ENCODE results near the gene OR2M3. TPM values are rescaled to one million over a fixed set of nuclear protein-coding genes. Genes with fewer than 3 reads are reported as not detected.
"Not testable (repeated sequence)": the region's sequence is repeated elsewhere in the genome, so short reads cannot be mapped to it uniquely, and the experiment has no call there.

OR2M3 gene
- total and polyA plus RNA-seq, 4 donors = 0.05 to 0.40 (median 0.07) TPM

DNA sequence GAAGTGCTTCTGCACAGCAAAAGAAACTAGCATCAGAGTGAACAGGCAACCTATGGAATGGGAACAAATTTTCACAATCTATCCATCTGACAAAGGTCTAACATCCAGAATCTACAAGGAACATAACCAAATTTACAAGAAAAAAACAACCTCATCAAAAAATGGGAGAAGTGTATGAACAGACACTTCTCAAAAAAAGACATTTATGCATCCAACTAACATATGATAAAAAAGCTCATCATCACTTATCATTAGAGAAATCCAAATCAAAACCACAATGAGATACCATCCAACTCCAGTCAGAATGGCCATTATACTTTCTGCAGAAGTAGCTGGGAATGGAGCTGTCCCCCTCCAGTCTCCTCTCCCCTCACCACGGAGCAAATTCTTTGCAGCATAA, 2.9 kb upstream of the OR2M3 start:
- WGBS (ENCODE audit: insufficient coverage) = no CpG with 5 or more reads among the region's 1 CpG
- no peak overlapping the region for H3K4me3 ChIP-seq (ENCODE audit: low read depth, low read length)
- no peaks in the 10 kb centered on the region for H3K4me1 ChIP-seq (ENCODE audit: control insufficient read depth, insufficient read depth, low read length)
- no peak overlapping the region for H3K27ac ChIP-seq (ENCODE audit: low read depth, low read length)
- no peaks in the 10 kb centered on the region for H3K27me3 ChIP-seq (ENCODE audit: control insufficient read depth, insufficient read depth, low read length)
- no peaks in the 10 kb centered on the region for H3K36me3 ChIP-seq (ENCODE audit: control insufficient read depth, insufficient read depth, low read length)
- H3K9me3 ChIP-seq (ENCODE audit: control insufficient read depth, insufficient read depth, low read length) = no peaks in the 10 kb centered on the region
- DNase-seq (ENCODE audit: low read depth in 4 of 6, low spot score in 6 of 6) = no peak

GRCh38 chr1:248215880-248216279, 18.8 kb downstream of the OR2M3 start:
- WGBS (ENCODE audit: insufficient coverage) = no CpG with 5 or more reads among the region's 1 CpG
- no peak overlapping the region for H3K4me3 ChIP-seq (ENCODE audit: low read depth, low read length)

GRCh38 chr1:248225537-248225936, 28.5 kb downstream of the OR2M3 start:
- H3K36me3 ChIP-seq (ENCODE audit: control insufficient read depth, insufficient read depth, low read length) = no peaks in the 10 kb centered on the region
- no peaks in the 10 kb centered on the region for H3K27me3 ChIP-seq (ENCODE audit: control insufficient read depth, insufficient read depth, low read length)
- no peaks in the 10 kb centered on the region for H3K4me1 ChIP-seq (ENCODE audit: control insufficient read depth, insufficient read depth, low read length)
- no peak overlapping the region for H3K4me3 ChIP-seq (ENCODE audit: low read depth, low read length)
- no peak overlapping the region for H3K27ac ChIP-seq (ENCODE audit: low read depth, low read length)
- peaks cover 2% of the 10 kb centered on the region for H3K9me3 ChIP-seq (ENCODE audit: control insufficient read depth, insufficient read depth, low read length)
- no CpG with 5 or more reads among the region's 1 CpG for WGBS (ENCODE audit: insufficient coverage)
- no peak for DNase-seq (ENCODE audit: low read depth in 4 of 6, low spot score in 6 of 6)

More at GRCh38 chr1:248215880-248216279, 18.8 kb downstream of the OR2M3 start:
- no peaks in the 10 kb centered on the region for H3K4me1 ChIP-seq (ENCODE audit: control insufficient read depth, insufficient read depth, low read length)
- H3K27me3 ChIP-seq (ENCODE audit: control insufficient read depth, insufficient read depth, low read length) = no peaks in the 10 kb centered on the region
- no peak for DNase-seq (ENCODE audit: low read depth in 4 of 6, low spot score in 6 of 6)
- H3K27ac ChIP-seq (ENCODE audit: low read depth, low read length) = no peak overlapping the region
- H3K36me3 ChIP-seq (ENCODE audit: control insufficient read depth, insufficient read depth, low read length) = no peaks in the 10 kb centered on the region
- peaks cover 3% of the 10 kb centered on the region for H3K9me3 ChIP-seq (ENCODE audit: control insufficient read depth, insufficient read depth, low read length)

GRCh38 chr1:248229360-248229908, 32.4 kb downstream of the OR2M3 start:
- Histone ChIP-seq H3K36me3 (ENCODE audit: control insufficient read depth, insufficient read depth, low read length) (no peaks in the 10 kb centered on the region), H3K4me1 (ENCODE audit: control insufficient read depth, insufficient read depth, low read length) (no peaks in the 10 kb centered on the region), H3K27ac (ENCODE audit: low read depth, low read length) (no peak overlapping the region), H3K9me3 (ENCODE audit: control insufficient read depth, insufficient read depth, low read length) (peaks cover 2% of the 10 kb centered on the region), H3K4me3 (ENCODE audit: low read depth, low read length) (no peak overlapping the region), H3K27me3 (ENCODE audit: control insufficient read depth, insufficient read depth, low read length) (no peaks in the 10 kb centered on the region)
- 71% methylated on average over 6 of the region's 6 CpGs for WGBS (ENCODE audit: insufficient coverage)
- DNase-seq (ENCODE audit: low read depth in 4 of 6, low spot score in 6 of 6) = no peak

GRCh38 chr1:248231117-248231516, 34.1 kb downstream of the OR2M3 start, which contains the start of gene OR2M4:
Gene OR2M4, plus strand, starts transcription at chr1:248231417. Its CDS starts 7,512 bp downstream, at chr1:248238929.
- Histone ChIP-seq H3K27ac (ENCODE audit: low read depth, low read length) (no peak within 1 kb of the TSS), H3K4me1 (ENCODE audit: control insufficient read depth, insufficient read depth, low read length) (no peaks in the 10 kb centered on the region), H3K36me3 (ENCODE audit: control insufficient read depth, insufficient read depth, low read length) (no peaks in the 10 kb centered on the region), H3K4me3 (ENCODE audit: low read depth, low read length) (no peak within 1 kb of the TSS), H3K9me3 (ENCODE audit: control insufficient read depth, insufficient read depth, low read length) (peaks cover 2% of the 10 kb centered on the region), H3K27me3 (ENCODE audit: control insufficient read depth, insufficient read depth, low read length) (no peaks in the 10 kb centered on the region)
- WGBS (ENCODE audit: insufficient coverage) = no CpG with 5 or more reads among the region's 2 CpGs
- no peak for DNase-seq (ENCODE audit: low read depth in 4 of 6, low spot score in 6 of 6)

DNA sequence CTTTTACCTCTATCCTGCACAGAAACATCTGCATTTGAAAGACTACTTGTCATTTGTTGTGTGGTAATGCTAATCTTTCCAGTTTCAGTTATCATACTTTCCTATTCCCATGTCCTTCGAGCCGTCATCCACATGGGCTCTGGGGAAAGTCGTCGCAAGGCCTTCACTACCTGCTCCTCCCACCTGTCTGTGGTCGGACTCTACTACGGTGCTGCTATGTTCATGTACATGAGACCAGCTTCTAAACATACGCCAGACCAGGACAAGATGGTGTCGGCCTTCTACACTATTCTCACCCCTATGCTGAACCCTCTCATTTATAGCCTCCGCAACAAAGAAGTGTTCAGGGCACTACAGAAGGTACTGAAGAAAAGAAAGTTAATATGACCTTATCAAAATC, 42.4 kb downstream of the OR2M3 start:
- Histone ChIP-seq H3K4me1 (ENCODE audit: control insufficient read depth, insufficient read depth, low read length) (no peaks in the 10 kb centered on the region), H3K9me3 (ENCODE audit: control insufficient read depth, insufficient read depth, low read length) (no peaks in the 10 kb centered on the region), H3K36me3 (ENCODE audit: control insufficient read depth, insufficient read depth, low read length) (no peaks in the 10 kb centered on the region), H3K4me3 (ENCODE audit: low read depth, low read length) (no peak overlapping the region), H3K27me3 (ENCODE audit: control insufficient read depth, insufficient read depth, low read length) (no peaks in the 10 kb centered on the region), H3K27ac (ENCODE audit: low read depth, low read length) (no peak overlapping the region)
- WGBS (ENCODE audit: insufficient coverage) = 92% methylated on average over 6 of the region's 9 CpGs
- no peak for DNase-seq (ENCODE audit: low read depth in 4 of 6, low spot score in 6 of 6)

- Histone ChIP-seq H3K27me3 (ENCODE audit: control insufficient read depth, insufficient read depth, low read length) (no peaks in the 10 kb centered on the region), H3K36me3 (ENCODE audit: control insufficient read depth, insufficient read depth, low read length) (no peaks in the 10 kb centered on the region), H3K9me3 (ENCODE audit: control insufficient read depth, insufficient read depth, low read length) (no peaks in the 10 kb centered on the region), H3K27ac (ENCODE audit: low read depth, low read length) (no peak overlapping the region), H3K4me1 (ENCODE audit: control insufficient read depth, insufficient read depth, low read length) (no peaks in the 10 kb centered on the region), H3K4me3 (ENCODE audit: low read depth, low read length) (no peak overlapping the region)
- 4% methylated on average over 8 of the region's 14 CpGs for WGBS (ENCODE audit: insufficient coverage)
- peak in 2 of 6 donors; percentile 9 to 10 for DNase-seq (ENCODE audit: low read depth in 4 of 6, low spot score in 6 of 6)
Observed at GRCh38 chr1:248243204-248243603, 46.1 kb downstream of the OR2M3 start.

DNA sequence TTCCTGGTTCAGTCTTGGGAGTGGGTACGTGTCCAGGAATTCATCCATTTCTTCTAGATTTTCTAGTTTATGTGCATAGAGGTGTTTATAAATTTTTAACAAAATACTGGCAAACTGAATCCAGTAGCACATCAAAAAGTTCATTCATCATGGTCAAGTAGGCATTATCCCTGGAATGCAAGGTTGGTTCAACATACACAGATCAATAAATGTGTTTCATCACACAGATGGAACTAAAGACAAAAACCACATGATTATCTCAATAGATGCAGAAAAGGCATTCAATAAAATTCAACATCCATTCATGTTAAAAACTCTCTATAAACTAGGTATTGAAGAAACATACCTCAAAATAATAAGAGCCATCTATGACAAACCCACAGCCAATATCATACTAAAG, 62.2 kb downstream of the OR2M3 start:
- not testable (repeated sequence) for H3K27me3 ChIP-seq (ENCODE audit: control insufficient read depth, insufficient read depth, low read length); H3K36me3 ChIP-seq (ENCODE audit: control insufficient read depth, insufficient read depth, low read length); H3K4me3 ChIP-seq (ENCODE audit: low read depth, low read length); H3K4me1 ChIP-seq (ENCODE audit: control insufficient read depth, insufficient read depth, low read length); H3K9me3 ChIP-seq (ENCODE audit: control insufficient read depth, insufficient read depth, low read length); DNase-seq (ENCODE audit: low read depth in 4 of 6, low spot score in 6 of 6); H3K27ac ChIP-seq (ENCODE audit: low read depth, low read length)
- WGBS (ENCODE audit: insufficient coverage) = no CpG with 5 or more reads among the region's 1 CpG

Other genes starting within 250 kb of the OR2M3 start
- 1 to 10 TPM in 1 of 2 donors, under 1 TPM in 1; 0.44 to 1.2 TPM for gene OR2L8, start 248.4 kb upstream of the OR2M3 start, total RNA-seq
- not detected for gene OR2L8, start 248.4 kb upstream of the OR2M3 start, polyA plus RNA-seq (ENCODE audit: insufficient read length in 2 of 2)
- 1 to 10 TPM in 1 of 2 donors, under 1 TPM in 1; 0.44 to 1.1 TPM for gene OR2AK2, start 232.0 kb upstream of the OR2M3 start, total RNA-seq
- not detected for gene OR2AK2, start 232.0 kb upstream of the OR2M3 start, polyA plus RNA-seq (ENCODE audit: insufficient read length in 2 of 2)
- under 1 TPM; 0.17 to 0.89 TPM for gene OR2L5, start 183.6 kb upstream of the OR2M3 start, total RNA-seq
- gene OR2L5, start 183.6 kb upstream of the OR2M3 start, polyA plus RNA-seq (ENCODE audit: insufficient read length in 2 of 2) = under 1 TPM in 1 of 2 donors, not detected in 1; 0.09 TPM
- under 1 TPM; 0.39 to 0.50 TPM for gene OR2L2, start 167.2 kb upstream of the OR2M3 start, total RNA-seq
- gene OR2L2, start 167.2 kb upstream of the OR2M3 start, polyA plus RNA-seq (ENCODE audit: insufficient read length in 2 of 2) = under 1 TPM; 0.27 to 0.44 TPM
- under 1 TPM; 0.11 to 0.79 TPM for gene OR2L3, start 150.4 kb upstream of the OR2M3 start, total RNA-seq
- under 1 TPM; 0.24 to 0.42 TPM for gene OR2L3, start 150.4 kb upstream of the OR2M3 start, polyA plus RNA-seq (ENCODE audit: insufficient read length in 2 of 2)
- 1 to 10 TPM in 1 of 2 donors, under 1 TPM in 1; 0.94 to 2.6 TPM for gene OR2L13, start 102.1 kb upstream of the OR2M3 start, total RNA-seq
- 1 to 10 TPM; 5.8 to 6.4 TPM for gene OR2L13, start 102.1 kb upstream of the OR2M3 start, polyA plus RNA-seq (ENCODE audit: insufficient read length in 2 of 2)
- gene OR2M5, start 52.1 kb upstream of the OR2M3 start, total RNA-seq = not detected
- gene OR2M5, start 52.1 kb upstream of the OR2M3 start, polyA plus RNA-seq (ENCODE audit: insufficient read length in 2 of 2) = not detected
- under 1 TPM; 0.17 to 0.40 TPM for gene OR2M2, start 22.4 kb upstream of the OR2M3 start, total RNA-seq
- gene OR2M2, start 22.4 kb upstream of the OR2M3 start, polyA plus RNA-seq (ENCODE audit: insufficient read length in 2 of 2) = not detected
- under 1 TPM; 0.11 to 0.40 TPM for gene OR2M4, start 34.2 kb downstream of the OR2M3 start, total RNA-seq
- gene OR2M4, start 34.2 kb downstream of the OR2M3 start, polyA plus RNA-seq (ENCODE audit: insufficient read length in 2 of 2) = under 1 TPM; 0.17 to 0.39 TPM
- gene OR2T33, start 80.7 kb downstream of the OR2M3 start, total RNA-seq = under 1 TPM in 1 of 2 donors, not detected in 1; 0.11 TPM
- under 1 TPM; 0.24 to 0.41 TPM for gene OR2T33, start 80.7 kb downstream of the OR2M3 start, polyA plus RNA-seq (ENCODE audit: insufficient read length in 2 of 2)
- not detected for gene OR2T12, start 106.2 kb downstream of the OR2M3 start, total RNA-seq
- gene OR2T12, start 106.2 kb downstream of the OR2M3 start, polyA plus RNA-seq (ENCODE audit: insufficient read length in 2 of 2) = under 1 TPM in 1 of 2 donors, not detected in 1; 0.05 TPM
- not detected for gene OR2M7, start 127.3 kb downstream of the OR2M3 start, total RNA-seq
- not detected for gene OR2M7, start 127.3 kb downstream of the OR2M3 start, polyA plus RNA-seq (ENCODE audit: insufficient read length in 2 of 2)
- gene OR14C36, start 151.5 kb downstream of the OR2M3 start, total RNA-seq = not detected
- gene OR14C36, start 151.5 kb downstream of the OR2M3 start, polyA plus RNA-seq (ENCODE audit: insufficient read length in 2 of 2) = not detected
- gene OR2T4, start 164.4 kb downstream of the OR2M3 start, total RNA-seq = not detected
- not detected for gene OR2T4, start 164.4 kb downstream of the OR2M3 start, polyA plus RNA-seq (ENCODE audit: insufficient read length in 2 of 2)
- gene OR2T6, start 178.5 kb downstream of the OR2M3 start, total RNA-seq = under 1 TPM in 1 of 2 donors, not detected in 1; 0.20 TPM
- gene OR2T6, start 178.5 kb downstream of the OR2M3 start, polyA plus RNA-seq (ENCODE audit: insufficient read length in 2 of 2) = under 1 TPM; 0.10 to 0.12 TPM
- gene OR2T1, start 205.8 kb downstream of the OR2M3 start, total RNA-seq = not detected
- gene OR2T1, start 205.8 kb downstream of the OR2M3 start, polyA plus RNA-seq (ENCODE audit: insufficient read length in 2 of 2) = not detected
- not detected for gene OR2T2, start 248.4 kb downstream of the OR2M3 start, total RNA-seq
- not detected for gene OR2T2, start 248.4 kb downstream of the OR2M3 start, polyA plus RNA-seq (ENCODE audit: insufficient read length in 2 of 2)